Activated T-helper 2 cell treated with anti-CD3 and anti-CD28 coated beads, Interferon-gamma antibody, Interleukin-2, Interleukin-4, amounts not matched to agents 10 μg/mL and 5 μg/mL and 100 μg/mL, durations not matched to agents 14 hours and 24 hours and 36 hours (primary cell): ENCODE measurements around the gene SMIM35. TPM values are rescaled to one million over a fixed set of nuclear protein-coding genes. Genes with fewer than 3 reads are reported as not detected.
A peak's percentile ranks its signal among the peaks of the same experiment; 100 is the strongest.

Source experiments
- DNase-seq: peaks from one replicate; pipeline ENCODE4 v3.0.0; 2021; ENCODE audit warnings: low spot score
- H3K27ac Mint-ChIP-seq: one replicate; pipeline ENCODE4 v1.8.0; 2021; ENCODE audit warnings: mixed read lengths
- H3K27me3 Mint-ChIP-seq: one replicate; pipeline ENCODE4 v1.8.0; 2021; ENCODE audit warnings: low read depth, mixed read lengths
- H3K36me3 Mint-ChIP-seq: one replicate; pipeline ENCODE4 v1.8.0; 2021; ENCODE audit warnings: low read depth, mixed read lengths
- H3K4me1 Mint-ChIP-seq: one replicate; pipeline ENCODE4 v1.8.0; 2021; ENCODE audit warnings: low read depth, mixed read lengths
- H3K4me3 Mint-ChIP-seq: one replicate; pipeline ENCODE4 v1.8.0; 2021; ENCODE audit warnings: low read depth, mild to moderate bottlenecking, moderate library complexity, mixed read lengths
- H3K9me3 Mint-ChIP-seq: one replicate; pipeline ENCODE4 v1.8.0; 2021; ENCODE audit warnings: mixed read lengths
- intact Hi-C: fragments of 100-400 bp; cut with micrococcal nuclease; formaldehyde crosslinking; loops from one replicate; pipeline ENCODE4 v1.15.1; 2023
- total RNA-seq: library from RNA; stranded (reverse); gene quantifications from 2 replicates; pipeline ENCODE4 v1.2.3, GENCODE V29; 2022

SMIM35 gene
- total RNA-seq, 1 donor from 2014 or later: 1.7 TPM

- H3K36me3 Mint-ChIP-seq: no peaks in the 10 kb centered on the region
- no peaks in the 10 kb centered on the region for H3K9me3 Mint-ChIP-seq
- H3K27ac Mint-ChIP-seq: peak overlapping the region; percentile 68
- no peak for DNase-seq
- H3K4me3 Mint-ChIP-seq: no peak overlapping the region
- no peaks in the 10 kb centered on the region for H3K27me3 Mint-ChIP-seq
- intact Hi-C loops: loop anchor here (5.0 kb wide), 2 partner anchors 155 to 200 kb away; no protein-coding TSS in a partner anchor
- peaks cover 83% of the 10 kb centered on the region for H3K4me1 Mint-ChIP-seq
Measured at GRCh38 chr11:118047749-118048148, 39.0 kb downstream of the SMIM35 start.

GRCh38 chr11:118046964-118047700 lies 39.6 kb downstream of the SMIM35 start:
- intact Hi-C loops: loop anchor here (1.0 to 5.0 kb wide), 7 partner anchors 14 to 200 kb away; no protein-coding TSS in a partner anchor
- H3K27me3 Mint-ChIP-seq: no peaks in the 10 kb centered on the region
- peak overlapping the region; percentile 17 for H3K4me3 Mint-ChIP-seq
- H3K36me3 Mint-ChIP-seq: no peaks in the 10 kb centered on the region
- no peaks in the 10 kb centered on the region for H3K9me3 Mint-ChIP-seq
- DNase-seq: no peak
- H3K4me1 Mint-ChIP-seq: peaks cover 83% of the 10 kb centered on the region
- peak overlapping the region; percentile 97 for H3K27ac Mint-ChIP-seq

DNA sequence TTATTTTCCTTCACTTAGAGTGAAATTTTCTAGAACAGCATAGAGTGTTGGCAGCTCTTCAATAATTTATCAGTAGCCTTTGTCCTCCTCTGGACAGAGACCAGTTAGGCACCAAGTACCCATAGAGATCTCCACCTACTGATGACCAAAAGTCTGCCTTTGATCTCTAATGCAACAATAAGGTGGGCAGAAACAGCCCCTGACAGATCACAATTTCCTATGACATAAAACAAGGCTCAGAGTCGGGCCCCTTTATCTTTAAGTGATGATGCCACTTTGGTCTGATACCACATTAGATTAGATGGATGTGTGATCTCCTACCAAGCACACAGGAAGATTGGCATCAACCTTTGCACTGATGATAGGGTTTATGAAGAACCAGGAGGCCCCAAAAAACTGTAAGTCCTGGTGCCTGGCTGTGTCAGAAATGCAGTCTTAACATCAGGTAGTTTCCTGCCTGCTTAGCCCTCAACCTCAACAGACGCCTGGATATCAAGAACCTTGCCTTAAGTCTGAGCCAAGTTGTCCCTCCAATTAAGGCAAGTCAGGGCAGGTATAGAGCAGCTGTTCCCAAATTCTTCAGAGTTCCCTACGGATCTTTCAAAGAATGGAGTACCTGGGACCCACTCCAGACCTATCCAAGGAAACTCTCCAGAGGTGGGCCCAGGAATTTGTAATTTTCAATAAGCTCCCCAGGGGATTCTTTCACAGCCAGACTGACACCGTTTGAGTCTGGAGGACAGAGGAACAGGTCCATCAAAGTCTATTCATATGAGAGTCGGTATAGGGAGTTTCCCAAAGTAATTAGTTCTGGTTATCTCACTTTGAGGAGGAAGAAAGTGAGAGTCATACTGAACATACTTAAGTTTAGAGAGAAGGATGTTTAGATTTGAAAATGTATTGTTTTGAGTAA lies 40.5 kb downstream of the SMIM35 start:
- H3K27ac Mint-ChIP-seq: peak overlapping the region; percentile 97

GRCh38 chr11:118045191-118045590 lies 41.6 kb downstream of the SMIM35 start:
- H3K27me3 Mint-ChIP-seq: no peaks in the 10 kb centered on the region
- no peaks in the 10 kb centered on the region for H3K9me3 Mint-ChIP-seq
- H3K4me1 Mint-ChIP-seq: peaks cover 81% of the 10 kb centered on the region
- no peaks in the 10 kb centered on the region for H3K36me3 Mint-ChIP-seq
- peak overlapping the region; percentile 97 for H3K27ac Mint-ChIP-seq
- DNase-seq: no peak
- intact Hi-C loops: loop anchor here (5.0 kb wide), 2 partner anchors 157 to 202 kb away; no protein-coding TSS in a partner anchor
- H3K4me3 Mint-ChIP-seq: no peak overlapping the region

More for the DNA sequence above, 40.5 kb downstream of the SMIM35 start:
- Mint-ChIP-seq H3K4me1 (peaks cover 83% of the 10 kb centered on the region), H3K4me3 (peak overlapping the region; percentile 17), H3K9me3 (no peaks in the 10 kb centered on the region), H3K27me3 (no peaks in the 10 kb centered on the region), H3K36me3 (no peaks in the 10 kb centered on the region)
- peak; percentile 25 for DNase-seq
- intact Hi-C loops: loop anchor here (1.0 to 5.0 kb wide), 7 partner anchors 13 to 201 kb away; no protein-coding TSS in a partner anchor

GRCh38 chr11:118042796-118043195 lies 44.0 kb downstream of the SMIM35 start:
- H3K4me1 Mint-ChIP-seq: peaks cover 79% of the 10 kb centered on the region
- DNase-seq: no peak
- H3K27ac Mint-ChIP-seq: peak overlapping the region; percentile 88
- H3K4me3 Mint-ChIP-seq: peak overlapping the region; percentile 26
- H3K36me3 Mint-ChIP-seq: peaks cover 6% of the 10 kb centered on the region
- H3K9me3 Mint-ChIP-seq: peaks cover 7% of the 10 kb centered on the region
- intact Hi-C loops: loop anchor here (1.0 kb wide), 1 partner anchor 9 kb away; no protein-coding TSS in a partner anchor
- H3K27me3 Mint-ChIP-seq: no peaks in the 10 kb centered on the region

DNA sequence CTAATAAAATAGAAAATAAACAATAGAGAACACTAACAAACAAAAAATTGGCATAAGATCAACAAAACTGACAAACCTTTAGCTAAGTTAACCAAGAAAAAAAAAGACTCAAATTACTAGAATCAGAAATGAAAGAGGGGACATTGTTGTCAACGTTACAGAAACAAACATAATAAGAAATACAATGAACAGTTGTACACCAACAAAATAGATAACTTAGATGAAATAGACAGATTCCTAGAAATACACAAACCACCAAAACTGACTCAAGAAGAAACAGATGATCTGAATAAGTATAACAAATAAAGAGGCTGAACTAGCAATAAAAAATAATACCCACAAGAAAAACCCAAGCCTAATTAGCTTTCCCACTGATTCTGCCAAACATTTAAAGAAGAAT lies 44.6 kb downstream of the SMIM35 start:
- Mint-ChIP-seq H3K27ac (peak overlapping the region; percentile 88), H3K36me3 (peaks cover 10% of the 10 kb centered on the region), H3K4me3 (no peak overlapping the region), H3K9me3 (peaks cover 11% of the 10 kb centered on the region), H3K27me3 (no peaks in the 10 kb centered on the region), H3K4me1 (peaks cover 78% of the 10 kb centered on the region)
- intact Hi-C loops: loop anchor here (1.0 kb wide), 1 partner anchor 9 kb away; no protein-coding TSS in a partner anchor
- DNase-seq: no peak

GRCh38 chr11:118033443-118033842 lies 53.3 kb downstream of the SMIM35 start:
- Mint-ChIP-seq H3K27ac (peak overlapping the region; percentile 85), H3K4me1 (peaks cover 56% of the 10 kb centered on the region), H3K4me3 (peak overlapping the region; percentile 7), H3K27me3 (no peaks in the 10 kb centered on the region), H3K9me3 (peaks cover 20% of the 10 kb centered on the region), H3K36me3 (peaks cover 8% of the 10 kb centered on the region)
- no peak for DNase-seq
- intact Hi-C loops: loop anchor here (1.0 to 2.0 kb wide), 3 partner anchors 9 to 31 kb away; no protein-coding TSS in a partner anchor

- Mint-ChIP-seq H3K27me3 (no peaks in the 10 kb centered on the region), H3K36me3 (peaks cover 9% of the 10 kb centered on the region), H3K9me3 (peaks cover 22% of the 10 kb centered on the region), H3K27ac (peak overlapping the region; percentile 49), H3K4me1 (peaks cover 56% of the 10 kb centered on the region), H3K4me3 (no peak overlapping the region)
- intact Hi-C loops: loop anchor here (1.0 kb wide), 1 partner anchor 14 kb away; no protein-coding TSS in a partner anchor
- DNase-seq: no peak
Measured at GRCh38 chr11:118028626-118029025, 58.1 kb downstream of the SMIM35 start.

DNA sequence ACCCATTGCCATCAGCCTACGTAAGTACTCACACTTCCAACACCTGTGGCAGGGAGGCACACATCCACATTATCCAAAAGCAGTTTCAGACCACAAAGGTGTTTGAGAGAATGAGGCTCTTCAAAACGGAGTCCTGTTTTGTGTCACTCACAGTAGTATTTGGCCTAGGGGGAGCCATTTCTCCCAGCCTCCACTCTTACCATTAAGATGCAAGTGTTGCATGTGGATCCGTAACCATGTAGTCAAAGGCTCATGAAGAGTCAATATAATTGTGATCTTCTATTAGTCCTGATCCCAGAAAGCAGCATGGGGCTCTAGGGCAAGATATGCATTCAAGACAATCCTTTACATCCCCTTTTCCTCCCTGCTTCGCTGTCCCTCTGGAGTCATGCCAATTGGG lies 59.1 kb downstream of the SMIM35 start:
- intact Hi-C loops: no loop called here
- DNase-seq: no peak
- H3K4me1 Mint-ChIP-seq: peaks cover 50% of the 10 kb centered on the region
- H3K27me3 Mint-ChIP-seq: no peaks in the 10 kb centered on the region
- no peak overlapping the region for H3K4me3 Mint-ChIP-seq
- peaks cover 22% of the 10 kb centered on the region for H3K9me3 Mint-ChIP-seq
- no peak overlapping the region for H3K27ac Mint-ChIP-seq
- H3K36me3 Mint-ChIP-seq: peaks cover 9% of the 10 kb centered on the region

- H3K4me1 Mint-ChIP-seq: peaks cover 22% of the 10 kb centered on the region
- H3K27me3 Mint-ChIP-seq: no peaks in the 10 kb centered on the region
- H3K36me3 Mint-ChIP-seq: peaks cover 53% of the 10 kb centered on the region
- H3K27ac Mint-ChIP-seq: no peak overlapping the region
- no peak for DNase-seq
- peaks cover 59% of the 10 kb centered on the region for H3K9me3 Mint-ChIP-seq
- intact Hi-C loops: no loop called here
- no peak overlapping the region for H3K4me3 Mint-ChIP-seq
Measured at GRCh38 chr11:118021146-118021545, 65.6 kb downstream of the SMIM35 start.

- Mint-ChIP-seq H3K4me3 (no peak overlapping the region), H3K36me3 (peaks cover 58% of the 10 kb centered on the region), H3K9me3 (peaks cover 64% of the 10 kb centered on the region), H3K27me3 (no peaks in the 10 kb centered on the region), H3K27ac (no peak overlapping the region), H3K4me1 (peaks cover 41% of the 10 kb centered on the region)
- intact Hi-C loops: no loop called here
- DNase-seq: no peak
Measured at GRCh38 chr11:118018401-118018800, 68.4 kb downstream of the SMIM35 start.

DNA sequence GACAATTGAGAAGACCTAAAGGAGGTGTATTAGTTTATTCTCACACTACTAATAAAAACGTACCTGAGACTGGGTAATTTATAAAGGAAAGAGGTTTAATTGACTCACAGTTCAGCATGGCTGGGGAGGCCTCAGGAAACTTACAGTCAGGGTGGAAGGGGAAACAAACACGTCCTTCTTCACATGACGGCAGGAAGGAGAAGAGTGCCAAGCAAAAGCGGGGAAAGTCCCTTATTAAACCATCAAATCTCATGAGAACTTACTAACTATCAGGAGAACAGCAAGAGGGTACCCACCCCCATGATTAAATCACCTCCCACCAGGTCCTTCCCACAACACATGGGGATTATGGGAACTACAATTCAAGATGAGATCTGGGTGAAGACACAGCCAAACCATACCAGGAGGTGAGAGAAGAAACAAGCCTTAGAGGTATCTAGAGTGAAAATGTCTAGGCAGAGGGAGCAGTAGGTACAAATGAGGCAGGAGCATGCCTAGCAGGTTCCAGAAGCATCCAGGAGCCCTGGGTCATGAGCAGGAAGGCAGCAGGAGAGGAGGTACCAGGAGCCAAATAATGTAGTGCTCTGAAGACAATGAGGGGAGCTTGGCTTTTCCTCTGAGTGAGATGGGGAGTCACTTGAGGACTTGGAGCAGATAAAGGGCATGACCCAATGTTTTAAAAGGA lies 69.0 kb downstream of the SMIM35 start:
- H3K27me3 Mint-ChIP-seq: no peaks in the 10 kb centered on the region
- DNase-seq: no peak
- peaks cover 45% of the 10 kb centered on the region for H3K4me1 Mint-ChIP-seq
- peaks cover 58% of the 10 kb centered on the region for H3K36me3 Mint-ChIP-seq
- no peak overlapping the region for H3K27ac Mint-ChIP-seq
- H3K9me3 Mint-ChIP-seq: peaks cover 64% of the 10 kb centered on the region
- intact Hi-C loops: no loop called here
- no peak overlapping the region for H3K4me3 Mint-ChIP-seq
